T-helper 9 cell (primary cell): ENCODE data around the gene ATP2B2.

Experiments
- DNase-seq: peaks from one replicate; pipeline ENCODE4 v3.0.0-alpha.2; 2020

ATP2B2 gene

DNA sequence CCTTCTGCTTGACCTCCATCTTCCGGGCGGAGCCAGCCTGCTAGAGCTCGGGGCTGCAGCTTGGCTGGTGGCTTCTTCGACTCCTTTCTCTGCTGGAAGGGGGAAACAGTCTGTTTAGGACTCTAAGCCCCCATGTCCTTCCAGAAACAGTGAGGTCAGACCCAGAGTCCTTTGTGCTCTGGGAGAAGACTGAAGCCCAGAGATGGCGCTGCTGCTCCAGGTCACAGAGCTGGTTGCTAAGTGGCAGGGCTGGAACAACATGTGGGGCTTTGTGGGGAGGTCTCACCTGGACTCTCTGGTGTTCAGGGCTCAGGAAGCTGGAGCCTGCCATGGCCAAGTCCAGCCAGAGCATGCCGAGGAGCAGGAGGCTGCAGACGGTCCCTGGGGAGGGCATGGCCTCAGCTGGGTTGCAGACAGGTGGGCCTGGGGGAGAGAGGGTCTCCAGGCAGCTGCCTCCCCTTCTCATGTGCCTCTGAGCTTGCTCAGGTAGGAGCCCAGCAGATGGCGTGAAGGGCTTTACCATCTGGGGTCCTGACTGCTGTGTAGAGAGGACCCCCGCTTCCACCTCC is 215.5 kb downstream of the ATP2B2 start:
- no peak for DNase-seq

- no peak for DNase-seq
Observed at GRCh38 chr3:10289077-10289476, 216.3 kb downstream of the ATP2B2 start.

DNA sequence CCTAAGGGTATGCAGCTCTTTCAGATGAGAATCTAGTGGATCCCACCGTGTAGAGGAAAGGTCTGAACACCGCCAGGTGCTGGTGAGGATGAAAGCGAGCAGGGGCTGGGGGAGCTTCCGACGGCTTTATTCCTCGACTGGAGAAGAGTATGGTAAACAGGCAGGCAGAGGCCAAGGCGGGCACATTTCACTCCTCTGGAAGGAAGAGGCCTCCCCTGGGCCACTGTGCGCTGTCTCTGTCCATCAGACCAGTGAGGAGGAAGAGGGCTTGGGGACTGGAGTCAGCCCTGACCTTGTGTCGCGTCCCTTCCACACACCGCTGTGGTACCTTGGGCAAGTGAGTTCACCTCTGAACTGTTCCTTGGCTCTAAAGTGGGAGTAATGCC is 216.8 kb downstream of the ATP2B2 start:
- no peak for DNase-seq

DNA sequence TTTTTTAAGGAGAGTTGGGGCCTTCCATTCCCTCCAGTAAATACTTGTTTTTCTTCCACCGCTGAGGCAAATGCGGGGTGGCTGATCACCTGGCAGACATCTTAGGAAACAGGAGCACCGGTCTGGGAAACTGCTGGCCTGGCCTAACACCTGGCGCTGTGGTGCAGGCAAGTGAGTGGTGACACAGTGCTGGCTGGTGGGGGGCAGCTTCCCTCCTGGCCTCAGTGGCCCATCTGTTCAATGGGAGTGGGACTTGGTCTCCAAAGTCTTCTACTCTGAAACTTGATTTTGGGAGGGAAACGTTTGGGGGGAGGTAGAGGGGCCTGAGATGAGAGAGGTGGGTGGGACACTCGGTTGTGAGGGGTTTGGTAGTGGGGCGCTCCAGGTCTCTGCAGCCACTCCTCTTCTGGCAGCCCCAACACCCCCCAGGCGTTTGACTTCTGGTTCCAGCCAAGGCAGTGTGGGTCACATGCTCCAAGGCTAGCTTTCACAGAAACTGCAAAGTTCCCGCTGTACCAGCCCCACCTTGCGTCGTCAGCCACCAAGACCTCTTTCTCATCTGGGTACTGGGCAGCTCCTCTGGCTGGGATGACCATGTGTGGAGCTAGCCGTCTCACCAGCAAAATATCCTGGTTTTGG is 217.3 kb downstream of the ATP2B2 start:
- no peak for DNase-seq

DNA sequence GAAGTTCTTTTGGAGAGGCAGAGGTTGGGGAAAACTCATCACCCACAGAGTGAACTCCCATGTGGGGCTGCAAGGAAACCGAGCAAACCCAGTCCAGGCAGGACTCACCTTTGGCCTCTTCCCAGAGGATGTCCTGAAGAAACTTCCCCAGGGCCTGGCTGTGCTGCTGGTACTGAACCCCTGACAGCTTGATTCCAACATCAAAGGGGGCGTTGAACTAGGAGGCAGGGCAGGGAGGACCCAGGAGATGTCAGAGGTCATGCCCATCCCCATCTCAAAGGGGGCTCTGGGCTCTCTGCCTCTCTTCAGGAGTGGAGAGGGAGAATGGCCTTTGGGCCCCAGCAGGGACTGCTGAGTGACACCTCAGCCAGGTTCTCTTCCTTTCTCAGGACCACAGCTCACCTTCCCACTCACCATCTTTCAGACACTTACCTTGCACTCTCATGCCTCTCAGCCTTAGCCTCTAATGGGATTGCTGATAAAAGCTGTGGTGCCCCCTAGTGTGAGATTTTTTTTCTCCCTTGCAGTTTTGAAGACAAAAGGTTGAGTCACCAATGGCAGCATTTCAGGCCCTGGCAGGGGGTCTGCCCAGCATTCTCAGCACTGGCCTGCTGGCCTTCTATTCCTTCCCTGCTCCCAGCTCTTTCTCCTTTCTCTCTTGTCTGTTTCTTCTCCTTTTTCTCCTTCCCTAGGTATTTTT is 218.6 kb downstream of the ATP2B2 start:
- DNase-seq: no peak

- no peak for DNase-seq
Observed at GRCh38 chr3:10286133-10286524, 219.3 kb downstream of the ATP2B2 start.

GRCh38 chr3:10285272-10286132 is 219.9 kb downstream of the ATP2B2 start:
- DNase-seq: no peak

DNA sequence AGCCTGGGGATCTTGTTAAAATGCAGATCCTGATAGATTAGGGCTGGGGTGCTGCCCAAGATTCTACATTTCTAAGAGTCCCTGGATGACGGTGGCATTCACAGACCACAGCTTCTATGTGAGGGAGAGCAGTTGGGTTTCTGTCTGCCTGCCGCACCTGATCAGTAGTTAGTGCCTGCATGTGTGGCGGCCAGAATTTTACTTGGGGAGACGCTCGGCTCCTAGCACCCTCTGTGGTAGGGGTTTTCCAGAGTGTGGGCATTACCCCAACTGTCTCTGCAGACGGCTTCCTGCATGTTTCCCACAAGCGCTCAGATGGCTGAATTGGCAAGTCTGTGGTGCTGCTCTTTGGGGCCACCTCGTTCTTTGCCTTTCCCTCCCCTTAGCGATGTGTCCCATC is 220.9 kb downstream of the ATP2B2 start:
- peak; percentile 30 for DNase-seq

DNA sequence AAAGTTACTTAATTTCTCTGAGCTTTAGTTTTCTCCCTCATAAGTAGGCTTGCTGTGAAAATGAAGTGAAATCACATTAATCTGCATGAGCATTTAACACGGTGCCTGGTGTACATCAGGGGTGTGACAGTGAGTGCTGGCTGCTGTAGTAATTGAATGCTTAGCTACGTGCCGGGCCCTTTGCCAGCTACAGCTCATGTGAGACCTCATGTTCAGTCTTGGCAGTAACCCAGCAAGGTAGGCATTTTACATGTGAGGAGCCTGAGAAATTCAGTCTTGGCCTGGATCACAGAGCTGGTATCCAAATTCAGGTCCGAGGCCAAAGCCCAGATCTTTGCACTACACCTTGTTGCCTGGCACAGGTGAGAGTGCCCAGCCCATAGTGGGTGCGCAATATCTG is 221.7 kb downstream of the ATP2B2 start:
- DNase-seq: no peak

- no peak for DNase-seq
Observed at GRCh38 chr3:10281951-10282350, 223.4 kb downstream of the ATP2B2 start.

GRCh38 chr3:10280571-10280970 is 224.8 kb downstream of the ATP2B2 start:
- no peak for DNase-seq

DNA sequence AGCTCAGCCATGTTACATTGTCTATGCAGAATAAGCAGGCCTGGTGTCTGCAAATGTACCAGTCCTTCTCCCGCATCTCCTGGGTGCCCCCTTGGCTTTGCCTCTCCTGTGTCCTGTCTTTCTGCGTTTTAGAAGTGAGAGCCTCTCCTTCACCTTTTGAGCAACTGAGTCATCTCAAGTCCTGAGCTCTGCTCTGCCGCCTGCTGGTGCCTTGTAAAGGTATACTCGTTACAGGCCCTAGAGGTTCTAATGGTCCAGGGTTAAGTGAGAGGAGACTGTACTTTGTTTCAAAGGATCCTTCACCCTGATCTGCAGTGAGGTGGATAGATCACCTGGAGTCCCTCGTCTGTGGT is 225.2 kb downstream of the ATP2B2 start:
- DNase-seq: no peak

- DNase-seq: no peak
Observed at GRCh38 chr3:10279384-10280176, 225.8 kb downstream of the ATP2B2 start.

- no peak for DNase-seq
Observed at GRCh38 chr3:10278501-10278900, 226.9 kb downstream of the ATP2B2 start.

DNA sequence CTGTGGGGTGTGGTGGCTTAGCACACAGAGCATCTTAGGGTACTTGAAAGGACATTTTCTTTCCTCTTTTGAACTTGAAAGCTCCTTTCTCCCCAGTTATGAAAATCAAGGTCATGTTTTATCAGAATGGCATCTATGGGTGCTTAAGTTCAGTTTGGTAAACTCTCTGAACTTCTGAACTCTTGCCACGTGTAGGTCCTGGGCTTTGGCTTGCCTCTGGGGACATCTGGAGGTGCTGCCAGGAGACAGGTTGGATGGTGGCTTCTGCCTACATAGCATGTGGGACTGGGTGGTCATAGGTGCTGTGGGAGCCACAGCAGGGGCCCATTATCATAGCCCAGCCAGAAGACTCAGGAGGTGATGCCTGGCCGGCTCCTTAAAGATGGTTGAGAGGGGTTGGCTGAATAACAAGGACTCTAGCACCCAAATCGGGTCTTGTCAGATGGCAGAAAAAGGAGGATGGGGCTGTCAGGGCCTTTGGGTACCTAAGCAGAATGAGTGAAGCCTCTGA is 228.2 kb downstream of the ATP2B2 start:
- DNase-seq: no peak

DNA sequence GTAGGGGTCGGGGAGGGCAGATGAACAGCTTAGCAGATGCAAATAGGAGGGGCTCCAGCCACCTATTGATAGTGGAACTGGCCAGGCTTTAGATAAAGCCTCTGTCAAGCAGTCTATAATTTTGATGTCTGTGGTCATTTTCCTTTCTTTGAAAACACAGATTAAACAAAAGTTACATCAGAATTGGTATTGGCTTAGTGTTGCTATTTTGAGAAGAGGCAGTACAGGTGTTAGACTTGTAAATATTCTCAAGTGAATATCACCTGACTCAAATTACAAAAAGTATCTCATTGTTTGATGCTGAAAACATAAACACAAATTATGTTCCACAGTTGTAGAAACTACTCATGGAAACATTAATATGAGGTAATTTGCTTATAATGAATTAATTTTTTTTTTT is 230.8 kb downstream of the ATP2B2 start:
- DNase-seq: no peak
